Esophagus squamous epithelium (tissue), 4 donors: ENCODE measurements around the gene RUFY4.

Experiments
- CTCF ChIP-seq, 6 experiments: fragments of 450-650 bp in 4 of 6; fragments of 200-600 bp in 2 of 6; sonication (generic) in 2 of 6; IDR thresholded peaks; one replicate each; pipeline ENCODE4 v1.5.1; 2016 to 2019; ENCODE audit warnings: antibody characterized with exemption in 6 of 6, mild to moderate bottlenecking in 4 of 6, moderate library complexity in 4 of 6
- POLR2A ChIP-seq, 4 donors: fragments of 450-650 bp; IDR thresholded peaks; one replicate each; pipeline ENCODE4 v1.6.1; 2017; ENCODE audit warnings: antibody characterized with exemption in 4 of 4, mild to moderate bottlenecking in 4 of 4, moderate library complexity in 3 of 4

GRCh38 chr2:218036371-218036770 is 32.7 kb upstream of the RUFY4 start:
- no peak for TF ChIP-seq CTCF (IDR thresholded peaks at IDR 0.05)
- no peak for TF ChIP-seq POLR2A (IDR thresholded peaks at IDR 0.05)
